Measurements from ENCODE around the gene TNNI3K.

GRCh38 chr1:74412244-74412643 is 177.1 kb downstream of the TNNI3K start:
- TF ChIP-seq CTCF (IDR thresholded peaks at IDR 0.05): no peak
- no peak for TF ChIP-seq POLR2A (IDR thresholded peaks at IDR 0.05)
